Transverse colon (tissue), 4 donors: ENCODE measurements around the gene RSPO1. TPM values are rescaled to one million over a fixed set of nuclear protein-coding genes. Genes with fewer than 3 reads are reported as not detected.
"Not testable (repeated sequence)": the region's sequence is repeated elsewhere in the genome, so short reads cannot be mapped to it uniquely, and the experiment has no call there.

Source experiments
- DNase-seq: peaks from one replicate; pipeline ENCODE4 v3.0.0-alpha.2; 2019
- H3K27ac ChIP-seq, 4 donors: fragments of 200-600 bp; sonication (generic); 2 replicates each; pipeline ENCODE4 v1.5.1; 2016 to 2018; ENCODE audit warnings: inconsistent platforms in 4 of 4
- H3K27me3 ChIP-seq: fragments of 200-600 bp; sonication (generic); 2 replicates; pipeline ENCODE4 v1.5.1; 2017; ENCODE audit warnings: inconsistent platforms
- H3K36me3 ChIP-seq, 4 donors: fragments of 200-600 bp; sonication (generic); 2 replicates each; pipeline ENCODE4 v1.5.1; 2017 to 2019; ENCODE audit warnings: inconsistent platforms in 4 of 4
- H3K4me1 ChIP-seq, 4 donors: fragments of 200-600 bp; sonication (generic); 2 replicates each; pipeline ENCODE4 v1.5.1; 2017 to 2020; ENCODE audit warnings: inconsistent platforms in 4 of 4
- H3K4me3 ChIP-seq, 4 donors: fragments of 200-600 bp; sonication (generic); 1 replicate in 1 of 4; 2 replicates in 3 of 4; pipeline versions ENCODE4 v1.5.1 to v1.6.1; 2017 to 2019; ENCODE audit warnings: inconsistent platforms in 4 of 4
- H3K9me3 ChIP-seq, 2 donors: fragments of 200-600 bp; sonication (generic); 2 replicates each; pipeline ENCODE4 v1.5.1; 2017 to 2019; ENCODE audit warnings: inconsistent platforms in 2 of 2
- CTCF ChIP-seq, 5 experiments: fragments of 200-600 bp in 3 of 5; fragments of 450-650 bp in 2 of 5; sonication (generic) in 3 of 5; IDR thresholded peaks; 1 replicate in 2 of 5; 2 replicates in 3 of 5; pipeline ENCODE4 v1.5.1; 2016 to 2017; ENCODE audit warnings: antibody characterized with exemption in 5 of 5, inconsistent platforms in 3 of 5, mild to moderate bottlenecking in 2 of 5, moderate library complexity in 1 of 5
- EP300 ChIP-seq: sonication (generic); formaldehyde crosslinking; IDR thresholded peaks from one replicate; pipeline ENCODE4 v1.6.1; 2017; ENCODE audit warnings: antibody characterized with exemption, low read depth
- POLR2A ChIP-seq: fragments of 450-650 bp; IDR thresholded peaks from one replicate; pipeline ENCODE4 v1.6.1; 2016; ENCODE audit warnings: antibody characterized with exemption, mild to moderate bottlenecking, moderate library complexity
- POLR2AphosphoS5 ChIP-seq, 3 donors: sonication (generic); formaldehyde crosslinking; IDR thresholded peaks; one replicate each; pipeline ENCODE4 v1.6.1; 2016; ENCODE audit warnings: antibody characterized with exemption in 3 of 3
- WGBS, 2 donors: methylation state at CpG; one replicate each; pipeline ENCODE4 v1.1.5; 2018; ENCODE audit warnings: low coverage in 1 of 2; 5-methylcytosine and 5-hydroxymethylcytosine counted together
- in situ Hi-C, 4 donors: fragments of 200-750 bp; cut with MboI; loops; one replicate each; pipeline versions ENCODE4 v1.15.0 to v1.15.1; 2017; ENCODE audit warnings: low sequenced_read_pairs in 3 of 4, low pct_ligation_motif_present in 1 of 4, low pct_unique_long_range_greater_than_20kb in 1 of 4
- intact Hi-C: fragments of 100-400 bp; cut with DNase I; formaldehyde crosslinking; loops from one replicate; pipeline ENCODE4 v1.15.1; 2023; ENCODE audit warnings: low total_unique reads
- total RNA-seq, 4 donors: library from RNA; depleted of rRNA; stranded (reverse); fragments of >200 nt; gene quantifications; one replicate each; pipeline ENCODE4 v1.1.0, GENCODE V29; 2016

The RSPO1 gene
- total RNA-seq, 4 donors from 2014 or later: 0.40 to 11.6 (median 1.2) TPM

- no peak for DNase-seq
- H3K4me1 ChIP-seq: peaks cover 14 to 19% (median 14%) of the 10 kb centered on the region in 4 donors
- no peak overlapping the region for H3K4me3 ChIP-seq
- no peaks in the 10 kb centered on the region for H3K27me3 ChIP-seq
- 94 to 96% methylated on average over 4 to 6 of the region's 6 CpGs for WGBS, 2 donors
- H3K36me3 ChIP-seq: peaks cover 0 to 36% (median 17%) of the 10 kb centered on the region in 4 donors
- no peaks in the 10 kb centered on the region for H3K9me3 ChIP-seq
- in situ Hi-C loops: loop anchor here in 1 of 4 donors (10.0 kb wide), 1 partner anchor 261 kb away; the partner anchor contains the start of gene MTF1
- no peak overlapping the region for H3K27ac ChIP-seq
- no peak for TF ChIP-seq POLR2A
- no peak for TF ChIP-seq CTCF (IDR thresholded peaks at IDR 0.05)
- no peak for TF ChIP-seq EP300
- no peak for TF ChIP-seq POLR2AphosphoS5 (IDR thresholded peaks at IDR 0.05)
- intact Hi-C loops: no loop called here
Observed at GRCh38 chr1:37593726-37594125, 41.0 kb downstream of the RSPO1 start.

GRCh38 chr1:37588939-37589338 is 45.8 kb downstream of the RSPO1 start:
- Histone ChIP-seq H3K27ac (no peak overlapping the region), H3K36me3 (peaks cover 0 to 65% (median 30%) of the 10 kb centered on the region in 4 donors), H3K27me3 (no peaks in the 10 kb centered on the region), H3K4me1 (peaks cover 0 to 1% (median under 1%) of the 10 kb centered on the region in 4 donors), H3K4me3 (no peak overlapping the region), H3K9me3 (no peaks in the 10 kb centered on the region)
- TF ChIP-seq EP300: no peak
- TF ChIP-seq POLR2A: no peak
- TF ChIP-seq POLR2AphosphoS5 (IDR thresholded peaks at IDR 0.05): no peak
- TF ChIP-seq CTCF (IDR thresholded peaks at IDR 0.05): no peak
- in situ Hi-C loops: no loop called here
- no peak for DNase-seq
- intact Hi-C loops: no loop called here
- 93 to 100% methylated on average over 1 to 2 of the region's 2 CpGs for WGBS, 2 donors

GRCh38 chr1:37584544-37584943 is 50.1 kb downstream of the RSPO1 start:
- intact Hi-C loops, H3K4me3 ChIP-seq, H3K27ac ChIP-seq, H3K9me3 ChIP-seq, H3K27me3 ChIP-seq, in situ Hi-C loops, H3K4me1 ChIP-seq, DNase-seq: not testable (repeated sequence)
- 92 to 95% methylated on average over 3 to 4 of the region's 4 CpGs for WGBS, 2 donors
- peaks cover 0 to 84% (median 27%) of the 10 kb centered on the region in 4 donors for H3K36me3 ChIP-seq

- WGBS, 2 donors: 70 to 78% methylated on average over 5 of the region's 5 CpGs
- Histone ChIP-seq H3K27ac (peak overlapping the region; percentile 25 to 72 (median 57)), H3K27me3 (no peaks in the 10 kb centered on the region), H3K9me3 (no peaks in the 10 kb centered on the region), H3K36me3 (peaks cover 0 to 76% (median 31%) of the 10 kb centered on the region in 4 donors), H3K4me1 (peaks cover 0 to 9% (median 0%) of the 10 kb centered on the region in 4 donors), H3K4me3 (no peak overlapping the region)
- no peak for DNase-seq
- in situ Hi-C loops: no loop called here
- TF ChIP-seq POLR2AphosphoS5 (IDR thresholded peaks at IDR 0.05) (no peak), POLR2A (no peak), CTCF (IDR thresholded peaks at IDR 0.05) (no peak), EP300 (no peak)
- intact Hi-C loops: loop anchor here (2.0 kb wide), 1 partner anchor 37 kb away; no protein-coding TSS in a partner anchor
Observed at GRCh38 chr1:37575692-37576091, 59.0 kb downstream of the RSPO1 start.
